Esophagus mucosa (tissue), 1 donor: Measurements from ENCODE around the gene OR2L13. TPM values are rescaled to one million over a fixed set of nuclear protein-coding genes. Genes with fewer than 3 reads are reported as not detected.
"Not testable (repeated sequence)": the region's sequence is repeated elsewhere in the genome, so short reads cannot be mapped to it uniquely, and the experiment has no call there.

Experiments
- ATAC-seq: fragments of 200-7000 bp; cut with Tn5 transposase; one replicate; pipeline ENCODE4 v1.9.1; 2020
- total RNA-seq: library from RNA; stranded (reverse); gene quantifications from one replicate; pipeline ENCODE4 v1.2.4, GENCODE V29; 2023
- donor health status: DM: yes; HTN: yes; CAD: no.

OR2L13 gene
- not detected for total RNA-seq

GRCh38 chr1:248094884-248095283, at the start of gene OR2L13:
Gene OR2L13, plus strand, starts transcription at chr1:248095184. Its CDS starts 4,192 bp downstream, at chr1:248099376.
- ATAC-seq: no peak

- no peak for ATAC-seq
These were observed 49.8 kb upstream of the OR2L13 start for GRCh38 chr1:248045209-248045608.

GRCh38 chr1:248046536-248046935, 48.4 kb upstream of the OR2L13 start, which contains the start of gene OR2L3:
Gene OR2L3, plus strand, starts transcription at chr1:248046836. Its CDS starts 13,846 bp downstream, at chr1:248060682.
- ATAC-seq: no peak

GRCh38 chr1:248047008-248047407, 48.0 kb upstream of the OR2L13 start:
- no peak for ATAC-seq

- ATAC-seq: no peak
These were observed 40.3 kb upstream of the OR2L13 start for GRCh38 chr1:248054671-248055070.

- no peak for ATAC-seq
These were observed 39.7 kb upstream of the OR2L13 start for GRCh38 chr1:248055261-248055660.

GRCh38 chr1:248065071-248065470, 29.9 kb upstream of the OR2L13 start:
- no peak for ATAC-seq

- ATAC-seq: no peak
These were observed 29.4 kb upstream of the OR2L13 start for GRCh38 chr1:248065604-248066003.

- ATAC-seq: not testable (repeated sequence)
These were observed 11.1 kb upstream of the OR2L13 start for GRCh38 chr1:248083864-248084263.

GRCh38 chr1:248098529-248098928, 3.5 kb downstream of the OR2L13 start:
- ATAC-seq: no peak

GRCh38 chr1:248102847-248103246, 7.9 kb downstream of the OR2L13 start:
- ATAC-seq: no peak

GRCh38 chr1:248111157-248111556, 16.2 kb downstream of the OR2L13 start:
- no peak for ATAC-seq

GRCh38 chr1:248114890-248115289, 19.9 kb downstream of the OR2L13 start:
- ATAC-seq: no peak

- ATAC-seq: no peak
These were observed 32.7 kb downstream of the OR2L13 start for GRCh38 chr1:248127653-248128052.

GRCh38 chr1:248136811-248137210, 41.8 kb downstream of the OR2L13 start:
- no peak for ATAC-seq

GRCh38 chr1:248140846-248141245, 45.9 kb downstream of the OR2L13 start:
- ATAC-seq: no peak

GRCh38 chr1:248143311-248143710, 48.3 kb downstream of the OR2L13 start:
- no peak for ATAC-seq

GRCh38 chr1:248144513-248145198, 49.7 kb downstream of the OR2L13 start, which contains the start of gene OR2M5:
Gene OR2M5, plus strand, starts transcription at chr1:248145148. Its CDS starts 0 bp downstream, at chr1:248145148.
- no peak for ATAC-seq

Other genes starting within 250 kb of the OR2L13 start
- gene TRIM58, start 238.0 kb upstream of the OR2L13 start, total RNA-seq: 0.20 TPM
- not detected for gene OR2W3, start 199.6 kb upstream of the OR2L13 start, total RNA-seq
- gene OR2T8, start 174.9 kb upstream of the OR2L13 start, total RNA-seq: not detected
- gene OR2AJ1, start 170.3 kb upstream of the OR2L13 start, total RNA-seq: not detected
- gene OR2L8, start 146.3 kb upstream of the OR2L13 start, total RNA-seq: not detected
- not detected for gene OR2AK2, start 130.0 kb upstream of the OR2L13 start, total RNA-seq
- not detected for gene OR2L5, start 81.5 kb upstream of the OR2L13 start, total RNA-seq
- not detected for gene OR2L2, start 65.1 kb upstream of the OR2L13 start, total RNA-seq
- gene OR2L3, start 48.3 kb upstream of the OR2L13 start, total RNA-seq: not detected
- not detected for gene OR2M5, start 50.0 kb downstream of the OR2L13 start, total RNA-seq
- not detected for gene OR2M2, start 79.6 kb downstream of the OR2L13 start, total RNA-seq
- gene OR2M3, start 102.1 kb downstream of the OR2L13 start, total RNA-seq: not detected
- not detected for gene OR2M4, start 136.2 kb downstream of the OR2L13 start, total RNA-seq
- gene OR2T33, start 182.8 kb downstream of the OR2L13 start, total RNA-seq: not detected
- gene OR2T12, start 208.2 kb downstream of the OR2L13 start, total RNA-seq: not detected
- gene OR2M7, start 229.4 kb downstream of the OR2L13 start, total RNA-seq: not detected